Retinal pigment epithelial cell (primary cell): ENCODE measurements around the gene LTBP4.

Experiments
- DNase-seq: peaks from one replicate; pipeline ENCODE4 v3.0.0-alpha.2; 2010; ENCODE audit warnings: low read depth
- H3K4me3 ChIP-seq: 2 replicates; pipeline ENCODE4 v1.5.1; 2011; ENCODE audit warnings: mild to moderate bottlenecking, low read length, control low read depth, moderate library complexity
- CTCF ChIP-seq: conservative IDR thresholded peaks from 2 replicates; pipeline ENCODE4 v1.5.1; 2011; ENCODE audit warnings: low read depth, low read length, control low read depth, inconsistent platforms

Gene LTBP4

DNA sequence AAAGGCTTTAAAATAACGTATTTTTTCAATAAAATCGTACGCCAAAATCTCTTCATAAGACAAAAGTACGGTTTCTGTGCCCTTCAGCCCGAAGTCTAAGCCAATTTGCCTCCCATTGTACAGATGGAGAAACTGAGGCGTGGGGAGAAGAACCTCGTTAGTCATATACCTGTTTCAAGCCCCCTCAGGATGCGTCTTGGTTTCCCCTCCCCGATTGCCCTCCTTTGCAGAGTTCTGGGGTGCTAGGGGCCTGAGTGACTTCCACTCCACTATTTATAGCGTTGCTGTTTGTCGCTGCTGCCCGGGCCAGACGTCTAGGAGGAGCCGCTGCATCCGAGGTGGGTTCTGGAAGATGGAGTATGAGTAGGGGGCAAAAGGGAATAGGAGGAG is 2.3 kb upstream of the LTBP4 start:
- no peak for DNase-seq

DNA sequence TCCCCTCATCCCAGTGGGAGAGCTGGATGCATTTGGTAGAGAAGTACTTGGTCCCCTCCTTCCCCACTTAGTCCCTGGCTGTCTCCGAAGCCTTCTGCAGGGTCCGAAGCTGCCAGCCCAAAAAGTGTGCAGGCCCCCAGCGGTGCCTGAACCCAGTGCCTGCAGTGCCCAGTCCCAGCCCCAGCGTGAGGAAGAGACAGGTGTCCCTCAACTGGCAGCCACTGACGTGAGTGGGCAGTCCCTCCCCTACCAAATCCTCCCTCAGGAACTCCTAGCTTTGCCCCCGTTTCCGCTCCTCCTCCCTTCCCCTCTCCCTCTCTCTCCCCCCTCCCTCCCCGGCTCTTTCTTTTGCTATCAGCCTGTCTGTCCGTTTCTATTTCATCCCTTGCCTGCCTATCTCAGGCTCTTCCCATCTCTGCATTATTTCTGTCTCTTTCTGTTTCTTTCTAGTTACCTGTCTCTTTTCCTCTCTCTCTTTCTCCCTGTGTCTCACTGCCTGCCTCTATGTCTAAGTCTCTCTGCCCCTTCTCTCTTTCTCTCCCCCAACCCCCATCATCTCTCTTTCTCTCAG is 1.8 kb upstream of the LTBP4 start:
- no peak for TF ChIP-seq CTCF
- no peak for DNase-seq
- no peak overlapping the region for H3K4me3 ChIP-seq

More for the DNA sequence above, 2.3 kb upstream of the LTBP4 start:
- no peak for TF ChIP-seq CTCF
- no peak overlapping the region for H3K4me3 ChIP-seq

- no peak for TF ChIP-seq CTCF
- no peak overlapping the region for H3K4me3 ChIP-seq
- DNase-seq = no peak
Observed at GRCh38 chr19:40599902-40600569, 1.1 kb upstream of the LTBP4 start.

DNA sequence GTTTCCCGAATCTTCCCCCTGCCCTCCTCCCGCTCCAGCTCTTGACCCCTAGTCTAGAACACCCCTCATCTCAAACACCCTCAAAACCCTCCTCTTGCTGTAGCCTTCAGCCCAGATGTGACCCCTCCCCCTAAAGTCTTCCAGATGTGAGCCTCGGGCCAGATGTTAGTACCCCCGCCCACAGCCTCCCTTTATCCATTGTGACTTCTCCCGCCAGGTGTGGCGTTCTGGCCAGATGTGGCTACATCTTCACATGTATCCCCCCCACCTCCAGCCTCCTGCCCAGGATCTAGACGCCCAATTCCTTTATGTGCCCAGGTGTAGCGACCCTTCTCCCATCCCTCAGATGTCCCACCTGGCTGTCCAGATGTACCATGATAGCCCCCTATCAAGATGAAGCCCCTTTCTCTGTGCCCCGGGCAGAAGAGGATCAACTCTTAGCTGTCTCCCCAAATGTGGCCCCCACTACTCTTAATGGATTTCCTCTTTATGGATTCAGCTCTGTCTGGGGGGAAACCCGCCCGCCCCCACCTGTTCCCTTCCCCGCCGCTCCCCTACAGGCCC is 517 bp upstream of the LTBP4 start:
- no peak overlapping the region for H3K4me3 ChIP-seq
- no peak for TF ChIP-seq CTCF
- DNase-seq = no peak

- peak overlapping the region; percentile 47 for H3K4me3 ChIP-seq
Observed at GRCh38 chr19:40603071-40603388, 1.9 kb downstream of the LTBP4 start.

GRCh38 chr19:40603389-40604170 is 2.4 kb downstream of the LTBP4 start:
- peak; percentile 9 for TF ChIP-seq CTCF
- peak; percentile 83 for DNase-seq
- H3K4me3 ChIP-seq = peak overlapping the region; percentile 47

More at GRCh38 chr19:40603071-40603388, 1.9 kb downstream of the LTBP4 start:
- TF ChIP-seq CTCF = no peak
- DNase-seq = no peak
